ENCODE results near the gene COA3. TPM values are rescaled to one million over a fixed set of nuclear protein-coding genes. Genes with fewer than 3 reads are reported as not detected.

Gene COA3
- total RNA-seq, 1 experiment from 2014 or later: 54.2 TPM

DNA sequence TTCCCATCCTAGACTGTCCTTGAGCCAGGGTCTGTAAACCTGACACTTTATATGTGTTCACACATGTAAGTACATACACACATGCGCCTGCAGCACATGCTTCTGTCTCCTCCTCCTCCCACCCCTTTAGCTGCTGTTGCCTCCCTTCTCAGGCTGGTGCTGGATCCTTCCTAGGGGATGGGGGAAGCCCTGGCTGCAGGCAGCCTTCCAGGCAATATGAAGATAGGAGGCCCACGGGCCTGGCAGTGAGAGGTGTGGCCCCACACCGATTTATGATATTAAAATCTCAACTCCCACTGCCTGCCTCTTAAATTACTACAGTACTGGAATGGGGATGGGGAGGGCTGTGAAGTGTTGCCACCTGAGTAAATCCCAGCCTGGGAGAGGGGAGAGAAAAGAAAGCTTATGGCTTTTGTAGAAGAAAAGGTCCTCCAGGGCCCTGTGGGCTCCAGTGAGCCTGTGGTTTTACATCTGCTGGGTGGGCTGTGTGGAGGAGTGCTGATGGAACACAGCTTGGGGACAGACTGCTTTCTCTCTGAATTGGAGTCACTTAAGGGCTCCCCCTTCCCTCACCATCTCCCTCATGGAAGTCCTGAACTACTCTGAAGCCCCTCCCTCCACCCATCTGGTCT, 19.1 kb downstream of the COA3 start:
- POLR2A ChIA-PET: interaction anchor here (1.5 kb wide), 1 partner anchor 45 kb away, joined by 7 read pairs; the partner anchor contains the start of gene BECN1
- no peaks in the 10 kb centered on the region for H3K9me3 Mint-ChIP-seq
- no peak for TF ChIP-seq IRF2 (CRISPR knock-in tag; IDR thresholded peaks at IDR 0.05; ENCODE audit: borderline replicate concordance, low read depth)
- TF ChIP-seq, protein P1, sequence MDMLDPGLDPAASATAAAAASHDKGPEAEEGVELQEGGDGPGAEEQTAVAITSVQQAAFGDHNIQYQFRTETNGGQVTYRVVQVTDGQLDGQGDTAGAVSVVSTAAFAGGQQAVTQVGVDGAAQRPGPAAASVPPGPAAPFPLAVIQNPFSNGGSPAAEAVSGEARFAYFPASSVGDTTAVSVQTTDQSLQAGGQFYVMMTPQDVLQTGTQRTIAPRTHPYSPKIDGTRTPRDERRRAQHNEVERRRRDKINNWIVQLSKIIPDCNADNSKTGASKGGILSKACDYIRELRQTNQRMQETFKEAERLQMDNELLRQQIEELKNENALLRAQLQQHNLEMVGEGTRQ (CRISPR knock-in tag; IDR thresholded peaks at IDR 0.05): no peak
- no peak for TF ChIP-seq GRHL2 (CRISPR knock-in tag; IDR thresholded peaks at IDR 0.05; ENCODE audit: insufficient replicate concordance, severe bottlenecking)
- TF ChIP-seq ZNF671 (CRISPR knock-in tag; IDR thresholded peaks at IDR 0.05): no peak
- TF ChIP-seq, protein P2, sequence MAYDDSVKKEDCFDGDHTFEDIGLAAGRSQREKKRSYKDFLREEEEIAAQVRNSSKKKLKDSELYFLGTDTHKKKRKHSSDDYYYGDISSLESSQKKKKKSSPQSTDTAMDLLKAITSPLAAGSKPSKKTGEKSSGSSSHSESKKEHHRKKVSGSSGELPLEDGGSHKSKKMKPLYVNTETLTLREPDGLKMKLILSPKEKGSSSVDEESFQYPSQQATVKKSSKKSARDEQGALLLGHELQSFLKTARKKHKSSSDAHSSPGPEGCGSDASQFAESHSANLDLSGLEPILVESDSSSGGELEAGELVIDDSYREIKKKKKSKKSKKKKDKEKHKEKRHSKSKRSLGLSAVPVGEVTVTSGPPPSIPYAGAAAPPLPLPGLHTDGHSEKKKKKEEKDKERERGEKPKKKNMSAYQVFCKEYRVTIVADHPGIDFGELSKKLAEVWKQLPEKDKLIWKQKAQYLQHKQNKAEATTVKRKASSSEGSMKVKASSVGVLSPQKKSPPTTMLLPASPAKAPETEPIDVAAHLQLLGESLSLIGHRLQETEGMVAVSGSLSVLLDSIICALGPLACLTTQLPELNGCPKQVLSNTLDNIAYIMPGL (CRISPR knock-in tag; IDR thresholded peaks at IDR 0.05): no peak
- no peak for TF ChIP-seq MYBL2 (CRISPR knock-in tag; IDR thresholded peaks at IDR 0.05)
- no peak for TF ChIP-seq SOX15 (CRISPR knock-in tag; IDR thresholded peaks at IDR 0.05)
- no peak for TF ChIP-seq HMGA2 (CRISPR knock-in tag; IDR thresholded peaks at IDR 0.05)
- TF ChIP-seq NFE2L1 (CRISPR knock-in tag; IDR thresholded peaks at IDR 0.05): no peak
- no peak for TF ChIP-seq ZNF138 (CRISPR knock-in tag; conservative IDR thresholded peaks at IDR 0.05)
- TF ChIP-seq CREB1 (CRISPR knock-in tag; IDR thresholded peaks at IDR 0.05): no peak
- no peak for TF ChIP-seq CREM (CRISPR knock-in tag; IDR thresholded peaks at IDR 0.05)
- TF ChIP-seq, protein P3, sequence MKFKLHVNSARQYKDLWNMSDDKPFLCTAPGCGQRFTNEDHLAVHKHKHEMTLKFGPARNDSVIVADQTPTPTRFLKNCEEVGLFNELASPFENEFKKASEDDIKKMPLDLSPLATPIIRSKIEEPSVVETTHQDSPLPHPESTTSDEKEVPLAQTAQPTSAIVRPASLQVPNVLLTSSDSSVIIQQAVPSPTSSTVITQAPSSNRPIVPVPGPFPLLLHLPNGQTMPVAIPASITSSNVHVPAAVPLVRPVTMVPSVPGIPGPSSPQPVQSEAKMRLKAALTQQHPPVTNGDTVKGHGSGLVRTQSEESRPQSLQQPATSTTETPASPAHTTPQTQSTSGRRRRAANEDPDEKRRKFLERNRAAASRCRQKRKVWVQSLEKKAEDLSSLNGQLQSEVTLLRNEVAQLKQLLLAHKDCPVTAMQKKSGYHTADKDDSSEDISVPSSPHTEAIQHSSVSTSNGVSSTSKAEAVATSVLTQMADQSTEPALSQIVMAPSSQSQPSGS (CRISPR knock-in tag; IDR thresholded peaks at IDR 0.05; ENCODE audit: borderline replicate concordance, low read depth): no peak
- TF ChIP-seq FOXK1 (CRISPR knock-in tag; IDR thresholded peaks at IDR 0.05): no peak
- TF ChIP-seq, protein P4, sequence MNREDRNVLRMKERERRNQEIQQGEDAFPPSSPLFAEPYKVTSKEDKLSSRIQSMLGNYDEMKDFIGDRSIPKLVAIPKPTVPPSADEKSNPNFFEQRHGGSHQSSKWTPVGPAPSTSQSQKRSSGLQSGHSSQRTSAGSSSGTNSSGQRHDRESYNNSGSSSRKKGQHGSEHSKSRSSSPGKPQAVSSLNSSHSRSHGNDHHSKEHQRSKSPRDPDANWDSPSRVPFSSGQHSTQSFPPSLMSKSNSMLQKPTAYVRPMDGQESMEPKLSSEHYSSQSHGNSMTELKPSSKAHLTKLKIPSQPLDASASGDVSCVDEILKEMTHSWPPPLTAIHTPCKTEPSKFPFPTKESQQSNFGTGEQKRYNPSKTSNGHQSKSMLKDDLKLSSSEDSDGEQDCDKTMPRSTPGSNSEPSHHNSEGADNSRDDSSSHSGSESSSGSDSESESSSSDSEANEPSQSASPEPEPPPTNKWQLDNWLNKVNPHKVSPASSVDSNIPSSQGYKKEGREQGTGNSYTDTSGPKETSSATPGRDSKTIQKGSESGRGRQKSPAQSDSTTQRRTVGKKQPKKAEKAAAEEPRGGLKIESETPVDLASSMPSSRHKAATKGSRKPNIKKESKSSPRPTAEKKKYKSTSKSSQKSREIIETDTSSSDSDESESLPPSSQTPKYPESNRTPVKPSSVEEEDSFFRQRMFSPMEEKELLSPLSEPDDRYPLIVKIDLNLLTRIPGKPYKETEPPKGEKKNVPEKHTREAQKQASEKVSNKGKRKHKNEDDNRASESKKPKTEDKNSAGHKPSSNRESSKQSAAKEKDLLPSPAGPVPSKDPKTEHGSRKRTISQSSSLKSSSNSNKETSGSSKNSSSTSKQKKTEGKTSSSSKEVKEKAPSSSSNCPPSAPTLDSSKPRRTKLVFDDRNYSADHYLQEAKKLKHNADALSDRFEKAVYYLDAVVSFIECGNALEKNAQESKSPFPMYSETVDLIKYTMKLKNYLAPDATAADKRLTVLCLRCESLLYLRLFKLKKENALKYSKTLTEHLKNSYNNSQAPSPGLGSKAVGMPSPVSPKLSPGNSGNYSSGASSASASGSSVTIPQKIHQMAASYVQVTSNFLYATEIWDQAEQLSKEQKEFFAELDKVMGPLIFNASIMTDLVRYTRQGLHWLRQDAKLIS (CRISPR knock-in tag; IDR thresholded peaks at IDR 0.05; ENCODE audit: borderline replicate concordance): no peak
- H3K4me3 Mint-ChIP-seq: peak overlapping the region; percentile 69
- peaks cover 20% of the 10 kb centered on the region for H3K4me1 Mint-ChIP-seq
- H3K27me3 Mint-ChIP-seq (ENCODE audit: low read depth): peaks cover 35% of the 10 kb centered on the region
- peak overlapping the region; percentile 54 for H3K27ac Mint-ChIP-seq
- CTCF ChIA-PET: interaction anchor here (1.5 to 4.5 kb wide), 5 partner anchors 16 to 201 kb away, joined by 6 to 39 read pairs (median 10); partner anchors contain the start of genes BECN1, CCR10 and RAMP2
- ATAC-seq (peak; percentile 40; the same call in 1 of the 2 replicates), DNase-seq (ENCODE audit: low spot score) (no peak)
- H3K36me3 Mint-ChIP-seq: peaks cover 30% of the 10 kb centered on the region

DNA sequence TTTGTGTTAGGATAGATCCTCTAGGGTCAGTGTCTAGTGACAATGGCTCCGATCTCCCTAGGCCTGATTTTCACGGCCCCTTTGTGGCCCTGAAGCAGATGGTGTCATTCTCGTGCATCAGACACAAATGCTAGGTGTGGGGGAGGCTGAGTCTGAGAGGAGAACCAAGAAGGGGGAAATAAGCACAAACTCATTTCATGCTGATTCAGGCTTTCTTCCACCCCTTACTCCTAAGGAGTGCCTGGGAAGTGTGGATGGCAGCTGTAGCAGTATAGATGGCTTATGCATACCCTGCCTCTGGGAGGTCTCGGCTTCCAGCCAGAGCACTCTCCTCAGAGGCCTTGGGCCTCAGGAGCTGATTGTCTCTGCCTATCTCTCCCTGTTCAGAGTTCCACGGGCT, 19.9 kb downstream of the COA3 start:
- ChIA-PET POLR2A (no interaction called here), CTCF (no interaction called here)
- no peak overlapping the region for H3K4me3 Mint-ChIP-seq
- ATAC-seq (no peak), DNase-seq (ENCODE audit: low spot score) (no peak)
- peaks cover 25% of the 10 kb centered on the region for H3K4me1 Mint-ChIP-seq
- peaks cover 30% of the 10 kb centered on the region for H3K36me3 Mint-ChIP-seq
- H3K9me3 Mint-ChIP-seq: no peaks in the 10 kb centered on the region
- peaks cover 29% of the 10 kb centered on the region for H3K27me3 Mint-ChIP-seq (ENCODE audit: low read depth)
- H3K27ac Mint-ChIP-seq: no peak overlapping the region
- TF ChIP-seq CBFB (CRISPR knock-in tag; IDR thresholded peaks at IDR 0.05; ENCODE audit: low read depth) (no peak), ZNF671 (CRISPR knock-in tag; IDR thresholded peaks at IDR 0.05) (no peak), ZNF219 (CRISPR knock-in tag; IDR thresholded peaks at IDR 0.05; ENCODE audit: borderline replicate concordance) (no peak)
- TF ChIP-seq, protein P5, sequence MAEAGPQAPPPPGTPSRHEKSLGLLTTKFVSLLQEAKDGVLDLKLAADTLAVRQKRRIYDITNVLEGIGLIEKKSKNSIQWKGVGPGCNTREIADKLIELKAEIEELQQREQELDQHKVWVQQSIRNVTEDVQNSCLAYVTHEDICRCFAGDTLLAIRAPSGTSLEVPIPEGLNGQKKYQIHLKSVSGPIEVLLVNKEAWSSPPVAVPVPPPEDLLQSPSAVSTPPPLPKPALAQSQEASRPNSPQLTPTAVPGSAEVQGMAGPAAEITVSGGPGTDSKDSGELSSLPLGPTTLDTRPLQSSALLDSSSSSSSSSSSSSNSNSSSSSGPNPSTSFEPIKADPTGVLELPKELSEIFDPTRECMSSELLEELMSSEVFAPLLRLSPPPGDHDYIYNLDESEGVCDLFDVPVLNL (CRISPR knock-in tag; IDR thresholded peaks at IDR 0.05; ENCODE audit: borderline replicate concordance, low read depth): no peak
- TF ChIP-seq, protein P1 (CRISPR knock-in tag; IDR thresholded peaks at IDR 0.05): no peak
- TF ChIP-seq, protein P6, sequence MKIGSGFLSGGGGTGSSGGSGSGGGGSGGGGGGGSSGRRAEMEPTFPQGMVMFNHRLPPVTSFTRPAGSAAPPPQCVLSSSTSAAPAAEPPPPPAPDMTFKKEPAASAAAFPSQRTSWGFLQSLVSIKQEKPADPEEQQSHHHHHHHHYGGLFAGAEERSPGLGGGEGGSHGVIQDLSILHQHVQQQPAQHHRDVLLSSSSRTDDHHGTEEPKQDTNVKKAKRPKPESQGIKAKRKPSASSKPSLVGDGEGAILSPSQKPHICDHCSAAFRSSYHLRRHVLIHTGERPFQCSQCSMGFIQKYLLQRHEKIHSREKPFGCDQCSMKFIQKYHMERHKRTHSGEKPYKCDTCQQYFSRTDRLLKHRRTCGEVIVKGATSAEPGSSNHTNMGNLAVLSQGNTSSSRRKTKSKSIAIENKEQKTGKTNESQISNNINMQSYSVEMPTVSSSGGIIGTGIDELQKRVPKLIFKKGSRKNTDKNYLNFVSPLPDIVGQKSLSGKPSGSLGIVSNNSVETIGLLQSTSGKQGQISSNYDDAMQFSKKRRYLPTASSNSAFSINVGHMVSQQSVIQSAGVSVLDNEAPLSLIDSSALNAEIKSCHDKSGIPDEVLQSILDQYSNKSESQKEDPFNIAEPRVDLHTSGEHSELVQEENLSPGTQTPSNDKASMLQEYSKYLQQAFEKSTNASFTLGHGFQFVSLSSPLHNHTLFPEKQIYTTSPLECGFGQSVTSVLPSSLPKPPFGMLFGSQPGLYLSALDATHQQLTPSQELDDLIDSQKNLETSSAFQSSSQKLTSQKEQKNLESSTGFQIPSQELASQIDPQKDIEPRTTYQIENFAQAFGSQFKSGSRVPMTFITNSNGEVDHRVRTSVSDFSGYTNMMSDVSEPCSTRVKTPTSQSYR (CRISPR knock-in tag; IDR thresholded peaks at IDR 0.05): no peak
- TF ChIP-seq, protein P7, sequence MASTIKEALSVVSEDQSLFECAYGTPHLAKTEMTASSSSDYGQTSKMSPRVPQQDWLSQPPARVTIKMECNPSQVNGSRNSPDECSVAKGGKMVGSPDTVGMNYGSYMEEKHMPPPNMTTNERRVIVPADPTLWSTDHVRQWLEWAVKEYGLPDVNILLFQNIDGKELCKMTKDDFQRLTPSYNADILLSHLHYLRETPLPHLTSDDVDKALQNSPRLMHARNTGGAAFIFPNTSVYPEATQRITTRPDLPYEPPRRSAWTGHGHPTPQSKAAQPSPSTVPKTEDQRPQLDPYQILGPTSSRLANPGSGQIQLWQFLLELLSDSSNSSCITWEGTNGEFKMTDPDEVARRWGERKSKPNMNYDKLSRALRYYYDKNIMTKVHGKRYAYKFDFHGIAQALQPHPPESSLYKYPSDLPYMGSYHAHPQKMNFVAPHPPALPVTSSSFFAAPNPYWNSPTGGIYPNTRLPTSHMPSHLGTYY (CRISPR knock-in tag; IDR thresholded peaks at IDR 0.05): no peak
